ENCODE results near the gene NPHS1.

DNA sequence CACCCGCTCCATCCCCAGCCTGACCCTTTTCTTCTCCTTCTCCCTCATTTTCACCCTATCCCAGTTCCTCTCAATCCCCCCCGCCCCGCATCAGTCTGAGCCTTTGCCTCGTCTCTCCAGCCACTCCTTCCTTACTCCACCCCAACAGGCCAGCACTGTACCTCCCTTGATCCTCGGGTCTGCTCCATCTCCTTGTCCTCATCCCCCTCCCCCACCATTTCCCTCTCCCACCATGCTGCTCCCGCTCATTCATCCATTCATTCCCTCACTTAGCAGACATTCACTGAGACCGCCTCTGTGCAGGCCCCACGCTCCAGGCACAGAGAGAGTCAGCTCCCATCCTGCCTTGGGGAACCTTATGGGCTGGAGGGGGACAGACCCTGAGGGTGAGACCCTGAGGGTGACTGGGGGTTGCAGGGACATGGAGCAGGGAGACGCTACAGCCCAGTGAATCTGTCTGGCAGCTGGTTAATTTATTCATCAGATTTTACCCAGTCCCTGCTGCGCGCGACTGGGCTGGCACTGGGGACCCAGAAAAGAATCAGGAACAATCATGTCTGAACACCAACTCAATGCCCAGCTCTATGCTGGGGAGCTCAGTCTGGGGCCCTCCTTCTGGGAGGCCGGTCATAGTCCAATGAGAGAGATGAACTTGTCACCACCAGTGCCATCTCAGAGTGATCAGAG, 76.1 kb downstream of the NPHS1 start:
- no peak for TF ChIP-seq CTCF (IDR thresholded peaks at IDR 0.05)
- TF ChIP-seq POLR2A (IDR thresholded peaks at IDR 0.05) = no peak

All from adrenal gland (tissue), 5 donors.